T-cell (primary cell): Measurements from ENCODE around the gene C16orf74. TPM values are rescaled to one million over a fixed set of nuclear protein-coding genes. Genes with fewer than 3 reads are reported as not detected.

ENCODE experiments used
- ATAC-seq, 4 experiments: fragments of 200-7000 bp in 3 of 4; fragments of 150-1000 bp in 1 of 4; cut with Tn5 transposase; replicated peaks in 1 of 4; 1 replicate in 3 of 4; 2 replicates in 1 of 4; pipeline ENCODE4 v1.10.0; 2021; ENCODE audit warnings: moderate library complexity in 3 of 4, mild to moderate bottlenecking in 2 of 4, moderate number of reproducible peaks in 1 of 4
- CTCF ChIA-PET, 2 donors: fragments of 300-600 bp; sonication (Branson Sonifier 250); formaldehyde crosslinking; loops; one replicate each; lab custom pipeline; 2022; ENCODE audit warnings: antibody characterized with exemption in 2 of 2; lab: Charles Lee
- POLR2A ChIA-PET, 2 donors: fragments of 300-600 bp; sonication (Branson Sonifier 250); formaldehyde crosslinking; loops; one replicate each; lab custom pipeline; 2022; ENCODE audit warnings: antibody characterized with exemption in 2 of 2; lab: Charles Lee
- DNase-seq, 35 experiments: peaks; one replicate each; pipeline versions ENCODE4 v3.0.0 to v3.0.0-alpha.2; 2013 to 2023
- H3K27ac ChIP-seq: one replicate; pipeline ENCODE4 v1.5.1; 2013; ENCODE audit warnings: low read length
- H3K27me3 ChIP-seq, 2 experiments: replicated peaks in 1 of 2; 1 replicate in 1 of 2; 2 replicates in 1 of 2; pipeline versions ENCODE4 v1.6.1 to v1.7.0; 2013; ENCODE audit warnings: low read length in 1 of 2, mixed read lengths in 1 of 2; ENCODE audit not compliant: control insufficient read depth in 2 of 2, insufficient read depth in 2 of 2; ENCODE audit errors: extremely low read depth in 1 of 2
- H3K36me3 ChIP-seq, 2 donors: 1 replicate in 1 of 2; 2 replicates in 1 of 2; pipeline versions ENCODE4 v1.6.1 to v1.7.0; 2013; ENCODE audit warnings: low read length in 1 of 2; ENCODE audit not compliant: control insufficient read depth in 2 of 2, insufficient read depth in 1 of 2; ENCODE audit errors: extremely low read depth in 1 of 2
- H3K4me1 ChIP-seq, 2 experiments: 1 replicate in 1 of 2; 2 replicates in 1 of 2; pipeline versions ENCODE4 v1.6.1 to v1.7.0; 2013; ENCODE audit warnings: low read length in 2 of 2, mixed read lengths in 1 of 2; ENCODE audit not compliant: insufficient read depth in 2 of 2, control insufficient read depth in 1 of 2; ENCODE audit errors: extremely low read depth in 1 of 2
- H3K4me3 ChIP-seq, 2 donors: 1 replicate in 1 of 2; 2 replicates in 1 of 2; pipeline versions ENCODE4 v1.5.1 to v1.7.0; 2013; ENCODE audit warnings: mild to moderate bottlenecking in 2 of 2, low read length in 1 of 2, moderate library complexity in 1 of 2; ENCODE audit not compliant: control insufficient read depth in 1 of 2; ENCODE audit errors: extremely low read depth in 1 of 2
- H3K9me3 ChIP-seq: 2 replicates; pipeline ENCODE4 v1.7.0; 2013
- H3K27ac Mint-ChIP-seq, 2 donors: one replicate each; pipeline ENCODE4 v1.8.0; 2020 to 2021; ENCODE audit warnings: mild to moderate bottlenecking in 2 of 2, mixed read lengths in 2 of 2
- H3K27me3 Mint-ChIP-seq, 2 donors: one replicate each; pipeline ENCODE4 v1.8.0; 2021 to 2022; ENCODE audit warnings: mixed read lengths in 2 of 2
- H3K36me3 Mint-ChIP-seq: one replicate; pipeline ENCODE4 v1.8.0; 2021; ENCODE audit warnings: mixed read lengths
- H3K4me1 Mint-ChIP-seq, 3 donors: one replicate each; pipeline ENCODE4 v1.8.0; 2020 to 2022; ENCODE audit warnings: mixed read lengths in 3 of 3, mild to moderate bottlenecking in 1 of 3
- H3K4me3 Mint-ChIP-seq, 3 donors: one replicate each; pipeline ENCODE4 v1.8.0; 2020 to 2022; ENCODE audit warnings: mild to moderate bottlenecking in 3 of 3, mixed read lengths in 3 of 3, moderate library complexity in 3 of 3
- H3K9me3 Mint-ChIP-seq, 3 donors: one replicate each; pipeline ENCODE4 v1.8.0; 2020 to 2022; ENCODE audit warnings: mixed read lengths in 3 of 3
- WGBS: methylation state at CpG from one replicate; pipeline ENCODE4 v1.1.5; 2013; ENCODE audit warnings: missing lambda C conversion rate; ENCODE audit not compliant: insufficient coverage; 5-methylcytosine and 5-hydroxymethylcytosine counted together
- total RNA-seq, 35 experiments: library from RNA in 6 of 35; stranded (reverse) in 6 of 35; fragments of 120-200 nt in 1 of 35; gene quantifications; one replicate each; pipeline versions ENCODE4 v1.2.1 to v1.2.4 and lab custom pipeline; 2013 to 2026

C16orf74 gene
- total RNA-seq, 5 donors from 2014 or later (not counting 1 experiment from before 2014, with no cell fraction given) = 3.1 to 21.7 (median 15.6) TPM

DNA sequence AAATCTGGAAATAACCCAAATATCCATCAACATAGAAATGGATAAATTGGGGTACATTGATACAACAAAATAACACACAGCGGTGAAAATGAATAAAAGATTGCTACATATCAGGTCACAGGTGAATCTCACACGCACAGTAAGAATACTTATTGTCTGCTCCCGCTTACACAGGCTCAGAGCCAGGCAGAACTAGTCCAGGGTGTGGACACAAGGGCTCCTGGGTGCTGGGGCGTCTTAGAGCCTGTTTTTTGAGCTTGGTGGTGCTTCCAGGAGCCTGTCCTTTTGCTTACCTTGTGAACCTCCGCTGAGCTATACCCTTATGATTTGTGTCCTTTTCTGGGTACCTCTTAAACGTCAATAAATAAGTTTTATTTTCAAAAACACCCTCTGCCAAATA is 19.8 kb upstream of the C16orf74 start:
- no peak for DNase-seq
- peaks cover 0 to 6% of the 10 kb centered on the region in 2 experiments for H3K27me3 ChIP-seq
- H3K27ac ChIP-seq = no peak overlapping the region
- no peaks in the 10 kb centered on the region for H3K4me1 Mint-ChIP-seq
- H3K36me3 Mint-ChIP-seq = peaks cover 11% of the 10 kb centered on the region
- H3K36me3 ChIP-seq = peaks cover 0 to 4% of the 10 kb centered on the region in 2 donors
- WGBS = 100% methylated on average over 3 of the region's 6 CpGs
- ATAC-seq = no peak
- H3K27me3 Mint-ChIP-seq = no peaks in the 10 kb centered on the region
- no peak overlapping the region for H3K4me3 Mint-ChIP-seq
- no peak overlapping the region for H3K27ac Mint-ChIP-seq
- CTCF ChIA-PET = no interaction called here
- no peaks in the 10 kb centered on the region for H3K9me3 ChIP-seq
- no peaks in the 10 kb centered on the region for H3K9me3 Mint-ChIP-seq
- no peak overlapping the region for H3K4me3 ChIP-seq
- no peaks in the 10 kb centered on the region for H3K4me1 ChIP-seq
- POLR2A ChIA-PET = interaction anchor here in 1 of 2 donors (0.5 kb wide), 1 partner anchor 1274 kb away, joined by 3 read pairs; no protein-coding TSS in a partner anchor

GRCh38 chr16:85768199-85768598 is 17.3 kb upstream of the C16orf74 start:
- ATAC-seq (no peak), DNase-seq (no peak)
- ChIA-PET POLR2A (no interaction called here), CTCF (no interaction called here)
- Histone ChIP-seq H3K4me3 (no peak overlapping the region), H3K4me1 (no peaks in the 10 kb centered on the region), H3K36me3 (no peaks in the 10 kb centered on the region), H3K27ac (no peak overlapping the region), H3K27me3 (peaks cover 0 to 15% of the 10 kb centered on the region in 2 experiments), H3K9me3 (no peaks in the 10 kb centered on the region)
- Mint-ChIP-seq H3K27ac (no peak overlapping the region), H3K4me3 (no peak overlapping the region), H3K27me3 (peaks cover 0 to 1% of the 10 kb centered on the region in 2 donors), H3K9me3 (no peaks in the 10 kb centered on the region), H3K36me3 (peaks cover 11% of the 10 kb centered on the region), H3K4me1 (no peaks in the 10 kb centered on the region)
- WGBS = 100% methylated on average over 1 of the region's 2 CpGs

DNA sequence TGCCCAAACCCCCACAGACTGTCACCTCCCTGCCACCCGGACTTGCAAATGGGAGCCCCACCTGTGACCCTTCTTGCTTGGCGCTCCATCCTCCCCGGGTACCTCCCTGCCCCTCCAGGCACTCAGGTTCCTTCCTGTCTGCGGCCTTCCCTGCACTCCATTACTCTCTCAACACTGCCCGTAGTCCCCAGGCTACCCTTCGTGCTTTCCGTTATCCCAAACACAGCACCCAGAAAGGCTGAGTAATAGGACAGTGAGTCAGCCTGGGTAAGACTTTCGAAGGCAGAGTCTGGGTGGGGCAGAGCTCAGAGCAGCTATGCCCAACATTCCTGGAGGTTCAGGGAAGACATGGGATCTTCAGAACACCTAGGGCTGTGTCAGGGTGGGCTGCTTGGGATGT is 16.6 kb upstream of the C16orf74 start:
- ChIA-PET POLR2A (no interaction called here), CTCF (no interaction called here)
- Mint-ChIP-seq H3K27ac (no peak overlapping the region), H3K9me3 (no peaks in the 10 kb centered on the region), H3K27me3 (peaks cover 0 to 1% of the 10 kb centered on the region in 2 donors), H3K36me3 (peaks cover 11% of the 10 kb centered on the region), H3K4me1 (no peaks in the 10 kb centered on the region), H3K4me3 (no peak overlapping the region)
- no peaks in the 10 kb centered on the region for H3K9me3 ChIP-seq
- no peaks in the 10 kb centered on the region for H3K36me3 ChIP-seq
- no peak for DNase-seq
- no peaks in the 10 kb centered on the region for H3K4me1 ChIP-seq
- H3K27me3 ChIP-seq = peaks cover 0 to 20% of the 10 kb centered on the region in 2 experiments
- no peak for ATAC-seq
- H3K27ac ChIP-seq = no peak overlapping the region
- no peak overlapping the region for H3K4me3 ChIP-seq
- WGBS = 61% methylated on average over 3 of the region's 8 CpGs

GRCh38 chr16:85765767-85766166 is 14.9 kb upstream of the C16orf74 start:
- Histone ChIP-seq H3K4me3 (no peak overlapping the region), H3K36me3 (no peaks in the 10 kb centered on the region), H3K27ac (no peak overlapping the region), H3K9me3 (no peaks in the 10 kb centered on the region), H3K4me1 (no peaks in the 10 kb centered on the region), H3K27me3 (peaks cover 0 to 27% of the 10 kb centered on the region in 2 experiments)
- CTCF ChIA-PET = no interaction called here
- Mint-ChIP-seq H3K4me3 (no peak overlapping the region), H3K27me3 (peaks cover 0 to 1% of the 10 kb centered on the region in 2 donors), H3K9me3 (no peaks in the 10 kb centered on the region), H3K36me3 (peaks cover 8% of the 10 kb centered on the region), H3K4me1 (peaks cover 0 to 2% (median 0%) of the 10 kb centered on the region in 3 donors), H3K27ac (no peak overlapping the region)
- POLR2A ChIA-PET = no interaction called here
- ATAC-seq (no peak), DNase-seq (no peak)
- 93% methylated on average over 3 of the region's 8 CpGs for WGBS

- no peak overlapping the region for H3K27ac Mint-ChIP-seq
- H3K4me3 ChIP-seq = no peak overlapping the region
- H3K27me3 ChIP-seq = peaks cover 0 to 31% of the 10 kb centered on the region in 2 experiments
- ChIA-PET CTCF (no interaction called here), POLR2A (no interaction called here)
- H3K4me3 Mint-ChIP-seq = no peak overlapping the region
- 87% methylated on average over 3 of the region's 8 CpGs for WGBS
- H3K36me3 Mint-ChIP-seq = peaks cover 4% of the 10 kb centered on the region
- no peaks in the 10 kb centered on the region for H3K9me3 Mint-ChIP-seq
- ATAC-seq = no peak
- no peak for DNase-seq
- H3K9me3 ChIP-seq = no peaks in the 10 kb centered on the region
- H3K4me1 ChIP-seq = no peaks in the 10 kb centered on the region
- no peaks in the 10 kb centered on the region for H3K36me3 ChIP-seq
- H3K27me3 Mint-ChIP-seq = peaks cover 0 to 1% of the 10 kb centered on the region in 2 donors
- peaks cover 0 to 2% (median 0%) of the 10 kb centered on the region in 3 donors for H3K4me1 Mint-ChIP-seq
- H3K27ac ChIP-seq = no peak overlapping the region
Observed at GRCh38 chr16:85765211-85765610, 14.3 kb upstream of the C16orf74 start.

DNA sequence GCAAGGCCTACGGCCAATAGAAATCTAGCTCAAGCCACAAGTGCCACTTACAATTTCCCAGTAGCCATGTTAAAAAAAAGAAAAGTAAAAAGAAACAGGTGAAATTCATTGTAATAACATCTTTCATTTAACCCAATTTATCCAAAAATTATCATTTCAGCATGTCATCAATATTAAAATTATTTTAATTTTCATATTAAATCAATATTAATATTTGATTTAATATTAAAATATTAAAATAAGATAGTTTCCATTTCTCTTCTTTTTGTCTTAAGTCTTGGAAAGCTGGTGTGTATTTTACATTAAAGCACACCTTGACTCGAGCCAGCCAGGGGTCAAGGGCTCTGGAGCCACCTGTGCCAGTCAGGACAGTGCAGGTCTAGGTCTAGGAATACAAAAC is 12.7 kb upstream of the C16orf74 start:
- peaks cover 0 to 7% of the 10 kb centered on the region in 2 experiments for H3K4me1 ChIP-seq

More for the DNA sequence above, 12.7 kb upstream of the C16orf74 start:
- no peaks in the 10 kb centered on the region for H3K36me3 ChIP-seq
- H3K9me3 ChIP-seq = no peaks in the 10 kb centered on the region
- DNase-seq (no peak), ATAC-seq (no peak)
- ChIA-PET CTCF (no interaction called here), POLR2A (no interaction called here)
- Mint-ChIP-seq H3K27me3 (peaks cover 13 to 16% of the 10 kb centered on the region in 2 donors), H3K27ac (no peak overlapping the region), H3K36me3 (no peaks in the 10 kb centered on the region), H3K4me3 (no peak overlapping the region), H3K9me3 (no peaks in the 10 kb centered on the region), H3K4me1 (peaks cover 3 to 14% (median 9%) of the 10 kb centered on the region in 3 donors)
- WGBS = 33% methylated on average over 1 of the region's 2 CpGs
- H3K4me3 ChIP-seq = no peak overlapping the region
- H3K27me3 ChIP-seq = peaks cover 0 to 47% of the 10 kb centered on the region in 2 experiments
- H3K27ac ChIP-seq = no peak overlapping the region
